ENCODE measurements around the gene PCSK6.
"Not testable (repeated sequence)": the region's sequence is repeated elsewhere in the genome, so short reads cannot be mapped to it uniquely, and the experiment has no call there.

PCSK6 gene

DNA sequence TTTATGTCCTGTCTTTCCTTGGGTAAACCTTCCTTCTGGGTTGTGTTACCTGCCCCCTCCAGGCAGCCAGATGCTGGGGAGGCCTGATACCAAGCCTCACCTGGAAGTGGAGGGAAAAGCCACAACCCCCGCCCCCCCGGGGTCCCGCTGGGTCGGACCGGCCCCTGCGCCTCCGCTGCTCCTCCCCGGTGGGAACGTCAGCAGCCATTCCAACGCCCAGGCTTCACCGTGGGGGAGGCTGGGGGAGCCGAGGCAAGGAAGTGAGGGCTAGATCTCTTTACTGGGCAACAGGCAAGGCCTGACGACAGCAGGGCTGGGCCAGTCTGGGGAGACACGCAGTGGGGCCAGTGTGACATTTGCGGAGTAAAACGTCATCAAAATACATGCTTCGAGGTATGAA is 141.5 kb downstream of the PCSK6 start:
- no peak for DNase-seq (ENCODE audit: low read depth in 2 of 2)
- TF ChIP-seq, protein P1, sequence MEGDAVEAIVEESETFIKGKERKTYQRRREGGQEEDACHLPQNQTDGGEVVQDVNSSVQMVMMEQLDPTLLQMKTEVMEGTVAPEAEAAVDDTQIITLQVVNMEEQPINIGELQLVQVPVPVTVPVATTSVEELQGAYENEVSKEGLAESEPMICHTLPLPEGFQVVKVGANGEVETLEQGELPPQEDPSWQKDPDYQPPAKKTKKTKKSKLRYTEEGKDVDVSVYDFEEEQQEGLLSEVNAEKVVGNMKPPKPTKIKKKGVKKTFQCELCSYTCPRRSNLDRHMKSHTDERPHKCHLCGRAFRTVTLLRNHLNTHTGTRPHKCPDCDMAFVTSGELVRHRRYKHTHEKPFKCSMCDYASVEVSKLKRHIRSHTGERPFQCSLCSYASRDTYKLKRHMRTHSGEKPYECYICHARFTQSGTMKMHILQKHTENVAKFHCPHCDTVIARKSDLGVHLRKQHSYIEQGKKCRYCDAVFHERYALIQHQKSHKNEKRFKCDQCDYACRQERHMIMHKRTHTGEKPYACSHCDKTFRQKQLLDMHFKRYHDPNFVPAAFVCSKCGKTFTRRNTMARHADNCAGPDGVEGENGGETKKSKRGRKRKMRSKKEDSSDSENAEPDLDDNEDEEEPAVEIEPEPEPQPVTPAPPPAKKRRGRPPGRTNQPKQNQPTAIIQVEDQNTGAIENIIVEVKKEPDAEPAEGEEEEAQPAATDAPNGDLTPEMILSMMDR (IDR thresholded peaks at IDR 0.05; ENCODE audit: low read depth, low read length), result no peak

DNA sequence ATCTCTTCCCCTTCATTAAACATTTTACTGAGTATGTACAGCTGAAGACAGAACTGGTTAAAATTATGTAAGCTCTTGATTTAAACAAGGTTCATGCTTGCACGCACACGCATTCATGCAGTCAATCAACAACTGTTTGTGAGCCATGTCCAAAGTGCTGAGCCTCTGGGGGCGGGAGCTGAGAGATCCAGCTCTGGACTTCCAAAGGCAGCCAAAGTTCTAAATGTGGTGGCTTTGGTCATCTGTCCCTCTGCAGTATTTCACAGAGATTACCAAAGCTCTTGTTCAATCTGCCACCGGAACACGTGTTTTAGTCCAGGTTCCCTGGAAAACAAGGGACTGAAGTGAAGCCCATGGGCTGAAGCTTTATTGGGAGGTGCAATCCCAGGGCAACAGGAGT is 142.1 kb downstream of the PCSK6 start:
- no peak for DNase-seq (ENCODE audit: low read depth in 2 of 2)
- TF ChIP-seq, protein P1 (IDR thresholded peaks at IDR 0.05; ENCODE audit: low read depth, low read length), result no peak
- no peak overlapping the region for H3K4me3 ChIP-seq (replicated peaks in 1 of 2; ENCODE audit: low read depth in 2 of 2, low read length in 2 of 2)

More for the DNA sequence above, 141.5 kb downstream of the PCSK6 start:
- no peak overlapping the region for H3K4me3 ChIP-seq (replicated peaks in 1 of 2; ENCODE audit: low read depth in 2 of 2, low read length in 2 of 2)

DNA sequence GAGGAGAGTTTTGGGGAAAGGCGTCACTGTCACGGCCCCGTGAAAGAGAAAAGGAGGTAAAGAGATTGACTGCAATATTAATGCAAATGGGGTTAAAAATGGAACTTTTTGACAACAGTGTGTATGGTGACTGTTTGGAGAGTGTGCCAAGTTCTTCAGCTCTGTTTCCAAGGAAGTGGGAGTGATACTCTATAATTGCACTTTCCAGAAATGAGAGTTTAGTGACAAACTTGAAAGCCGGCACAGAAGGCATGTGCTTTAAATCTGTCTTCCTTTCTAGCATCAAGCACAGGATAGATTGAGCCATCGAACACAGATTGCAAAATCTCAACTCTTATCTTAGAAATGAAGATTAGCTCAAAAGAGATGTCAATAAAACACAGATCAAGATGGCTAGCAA is 142.6 kb downstream of the PCSK6 start:
- no peak overlapping the region for H3K4me3 ChIP-seq (replicated peaks in 1 of 2; ENCODE audit: low read depth in 2 of 2, low read length in 2 of 2)
- TF ChIP-seq, protein P1 (IDR thresholded peaks at IDR 0.05; ENCODE audit: low read depth, low read length), result no peak
- peak in 1 of 2 donors; percentile 33 for DNase-seq (ENCODE audit: low read depth in 2 of 2)

DNA sequence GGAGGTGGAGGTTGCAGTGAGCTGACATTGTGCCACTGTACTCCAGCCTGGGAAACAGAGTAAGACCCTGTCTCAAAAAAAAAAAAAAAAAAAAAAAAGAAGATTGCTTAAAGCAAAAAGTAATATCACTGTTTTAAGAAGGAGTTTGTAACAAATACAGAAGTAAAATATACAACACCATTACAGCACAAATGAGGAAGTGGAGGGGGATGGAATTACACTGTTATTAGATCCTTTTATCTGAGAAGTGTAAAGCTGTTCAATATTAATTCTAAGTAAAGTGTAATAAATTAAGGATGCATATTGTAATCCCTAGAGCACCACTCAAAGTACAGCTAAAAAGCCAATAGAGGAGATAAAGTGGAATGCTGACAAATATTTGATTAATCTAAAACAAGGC is 147.5 kb downstream of the PCSK6 start:
- no peak overlapping the region for H3K4me3 ChIP-seq (replicated peaks in 1 of 2; ENCODE audit: low read depth in 2 of 2, low read length in 2 of 2)
- TF ChIP-seq, protein P1 (IDR thresholded peaks at IDR 0.05; ENCODE audit: low read depth, low read length), result no peak
- DNase-seq (ENCODE audit: low read depth in 2 of 2), result no peak

DNA sequence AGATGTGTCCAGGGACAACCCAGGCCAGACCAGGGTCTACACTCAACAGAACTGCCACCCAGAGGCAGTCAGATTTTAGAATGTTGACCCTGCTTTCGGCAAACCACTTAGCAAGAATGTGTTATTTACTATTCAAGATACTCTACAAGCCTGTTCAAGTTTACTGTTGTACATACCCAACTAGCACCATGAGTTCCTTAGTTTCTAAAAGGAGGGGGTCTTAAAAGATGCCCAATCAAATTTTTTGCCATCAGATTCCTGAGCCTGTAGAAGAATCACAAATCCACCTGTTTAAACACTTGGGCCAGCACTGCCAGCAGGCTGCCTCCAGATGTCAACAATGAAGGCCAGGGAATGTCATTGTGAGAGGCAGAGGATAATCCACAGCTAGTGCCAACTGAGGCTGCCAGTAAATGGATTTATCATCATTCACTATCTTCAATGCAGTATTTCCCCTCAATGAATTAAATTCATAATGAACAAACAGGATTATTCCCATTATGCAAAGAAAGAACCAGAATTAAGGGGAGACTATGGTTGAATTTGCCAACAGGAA is 150.9 kb downstream of the PCSK6 start:
- TF ChIP-seq, protein P1 (IDR thresholded peaks at IDR 0.05; ENCODE audit: low read depth, low read length), result no peak
- H3K4me3 ChIP-seq (replicated peaks in 1 of 2; ENCODE audit: low read depth in 2 of 2, low read length in 2 of 2), result no peak overlapping the region
- DNase-seq (ENCODE audit: low read depth in 2 of 2), result no peak

DNA sequence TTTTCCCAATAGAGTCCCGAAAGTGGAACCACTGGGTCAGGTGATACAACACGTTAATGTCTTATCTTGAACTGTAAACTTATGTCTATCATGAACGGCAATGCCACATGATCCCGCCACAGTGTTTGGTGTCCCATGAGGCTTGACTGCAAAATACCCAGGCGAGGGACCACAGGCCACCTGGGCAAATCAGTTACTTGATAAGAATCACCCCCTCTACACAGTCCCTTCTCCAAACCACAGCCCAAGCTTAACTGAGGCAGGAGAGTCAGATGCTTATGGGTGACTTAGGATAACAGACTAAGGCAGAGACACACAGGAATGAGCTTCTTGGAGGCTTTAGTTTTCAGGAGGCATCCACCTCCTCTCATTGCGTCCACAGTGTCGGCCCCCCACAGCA is 151.5 kb downstream of the PCSK6 start:
- TF ChIP-seq, protein P1 (IDR thresholded peaks at IDR 0.05; ENCODE audit: low read depth, low read length), result no peak
- DNase-seq (ENCODE audit: low read depth in 2 of 2), result no peak
- H3K4me3 ChIP-seq (replicated peaks in 1 of 2; ENCODE audit: low read depth in 2 of 2, low read length in 2 of 2), result no peak overlapping the region

DNA sequence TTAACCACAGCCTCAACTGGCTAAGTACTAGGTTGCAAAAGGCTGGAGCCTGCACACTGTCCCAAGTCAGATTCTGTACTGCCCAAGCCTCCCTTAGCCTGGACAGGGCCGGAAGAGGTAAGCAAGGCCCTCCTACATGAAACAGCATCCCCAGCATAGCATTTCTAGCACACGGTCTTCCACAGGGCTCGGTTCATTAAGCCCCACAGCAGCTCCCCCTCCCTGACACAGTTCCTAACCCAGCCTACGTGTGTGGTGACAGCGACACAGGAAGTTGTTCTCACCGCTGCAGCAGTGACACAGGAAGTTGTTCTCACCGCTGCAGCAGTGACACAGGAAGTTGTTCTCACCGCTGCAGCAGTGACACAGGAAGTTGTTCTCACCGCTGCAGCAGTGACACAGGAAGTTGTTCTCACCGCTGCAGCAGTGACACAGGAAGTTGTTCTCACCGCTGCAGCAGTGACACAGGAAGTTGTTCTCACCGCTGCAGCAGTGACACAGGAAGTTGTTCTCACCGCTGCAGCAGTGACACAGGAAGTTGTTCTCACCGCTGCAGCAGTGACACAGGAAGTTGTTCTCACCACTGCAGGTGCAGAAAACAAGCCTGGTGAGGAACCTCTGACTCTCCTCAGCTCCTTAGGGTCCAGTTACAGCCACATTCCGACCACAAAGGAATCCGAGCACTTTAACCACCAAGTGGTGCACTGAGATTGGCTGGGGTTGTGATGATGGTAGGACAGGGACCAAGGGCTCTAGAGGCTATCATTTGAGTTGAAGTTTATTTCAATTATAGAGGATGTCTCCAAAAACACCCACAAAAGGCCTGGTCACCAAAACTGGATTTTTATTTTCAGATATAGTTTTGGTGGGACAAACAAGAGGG is 155.4 kb downstream of the PCSK6 start:
- not testable (repeated sequence) for H3K4me3 ChIP-seq (replicated peaks in 1 of 2; ENCODE audit: low read depth in 2 of 2, low read length in 2 of 2); DNase-seq (ENCODE audit: low read depth in 2 of 2)

All from cardiac fibroblast (primary cell).